GM12864 (cell line): ENCODE data around the gene ZSWIM6.
A peak's percentile ranks its signal among the peaks of the same experiment; 100 is the strongest.

Experiments
- DNase-seq: peaks from one replicate; pipeline ENCODE4 v3.0.0-alpha.2; 2011; ENCODE audit warnings: low read depth
- H3K4me3 ChIP-seq: 2 replicates; pipeline ENCODE4 v1.5.1; 2011; ENCODE audit warnings: mild to moderate bottlenecking, low read depth, low read length, control low read depth
- CTCF ChIP-seq: IDR thresholded peaks from 2 replicates; pipeline ENCODE4 v1.5.1; 2011; ENCODE audit warnings: low read depth, mild to moderate bottlenecking, moderate library complexity, low read length, control low read depth, inconsistent platforms; ENCODE audit errors: missing control alignments

ZSWIM6 gene

GRCh38 chr5:61523997-61524396 is 191.9 kb downstream of the ZSWIM6 start:
- DNase-seq: no peak
- no peak for TF ChIP-seq CTCF
- no peak overlapping the region for H3K4me3 ChIP-seq

GRCh38 chr5:61525512-61526206 is 193.6 kb downstream of the ZSWIM6 start:
- no peak for TF ChIP-seq CTCF
- no peak overlapping the region for H3K4me3 ChIP-seq
- no peak for DNase-seq

GRCh38 chr5:61526207-61526519 is 194.1 kb downstream of the ZSWIM6 start:
- no peak overlapping the region for H3K4me3 ChIP-seq
- no peak for DNase-seq
- no peak for TF ChIP-seq CTCF

GRCh38 chr5:61532983-61533382 is 200.9 kb downstream of the ZSWIM6 start:
- TF ChIP-seq CTCF: no peak
- no peak for DNase-seq
- H3K4me3 ChIP-seq: no peak overlapping the region

- peak; percentile 48 for DNase-seq
- no peak for TF ChIP-seq CTCF
- H3K4me3 ChIP-seq: no peak overlapping the region
Observed at GRCh38 chr5:61534481-61535267, 202.6 kb downstream of the ZSWIM6 start.

GRCh38 chr5:61535828-61536227 is 203.8 kb downstream of the ZSWIM6 start:
- no peak for TF ChIP-seq CTCF
- no peak for DNase-seq
- no peak overlapping the region for H3K4me3 ChIP-seq

GRCh38 chr5:61536922-61537321 is 204.9 kb downstream of the ZSWIM6 start:
- no peak for DNase-seq
- TF ChIP-seq CTCF: no peak
- H3K4me3 ChIP-seq: no peak overlapping the region
